ENCODE measurements around the gene VPS13D.
A peak's percentile ranks its signal among the peaks of the same experiment; 100 is the strongest.
"Not testable (repeated sequence)": the region's sequence is repeated elsewhere in the genome, so short reads cannot be mapped to it uniquely, and the experiment has no call there.

The VPS13D gene

GRCh38 chr1:12197483-12197880 is 32.3 kb upstream of the VPS13D start:
- no peak for DNase-seq

- DNase-seq: no peak
These were observed 29.6 kb upstream of the VPS13D start for GRCh38 chr1:12200208-12200607.

- no peak for DNase-seq
These were observed 28.3 kb upstream of the VPS13D start for GRCh38 chr1:12201352-12202189.

- DNase-seq: no peak
These were observed 27.7 kb upstream of the VPS13D start for GRCh38 chr1:12202190-12202497.

GRCh38 chr1:12202577-12202976 is 27.3 kb upstream of the VPS13D start:
- no peak for DNase-seq

GRCh38 chr1:12203216-12204007 is 26.4 kb upstream of the VPS13D start:
- no peak for DNase-seq

- DNase-seq: no peak
These were observed 25.7 kb upstream of the VPS13D start for GRCh38 chr1:12204140-12204539.

- DNase-seq: no peak
These were observed 24.8 kb upstream of the VPS13D start for GRCh38 chr1:12204754-12205658.

- DNase-seq: no peak
These were observed 23.6 kb upstream of the VPS13D start for GRCh38 chr1:12206238-12206637.

GRCh38 chr1:12206792-12207424 is 22.9 kb upstream of the VPS13D start:
- no peak for DNase-seq

- DNase-seq: no peak
These were observed 21.6 kb upstream of the VPS13D start for GRCh38 chr1:12208271-12208670.

GRCh38 chr1:12208764-12209494 is 20.9 kb upstream of the VPS13D start:
- peak; percentile 22 for DNase-seq

- no peak for DNase-seq
These were observed 20.4 kb upstream of the VPS13D start for GRCh38 chr1:12209495-12209832.

- DNase-seq: no peak
These were observed 14.5 kb upstream of the VPS13D start for GRCh38 chr1:12215118-12215961.

GRCh38 chr1:12219800-12220199 is 10.0 kb upstream of the VPS13D start:
- DNase-seq: no peak

GRCh38 chr1:12220890-12221289 is 8.9 kb upstream of the VPS13D start:
- no peak for DNase-seq

GRCh38 chr1:12222700-12223099 is 7.1 kb upstream of the VPS13D start:
- not testable (repeated sequence) for DNase-seq

- not testable (repeated sequence) for DNase-seq
These were observed 5.7 kb upstream of the VPS13D start for GRCh38 chr1:12224092-12224491.

GRCh38 chr1:12228979-12229378 is 851 bp upstream of the VPS13D start:
- DNase-seq: no peak

GRCh38 chr1:12229386-12229834 is 420 bp upstream of the VPS13D start:
- no peak for DNase-seq

Measured in NCI-H774 (cell line).